Type B pancreatic cell (in vitro differentiated cells): ENCODE data around the gene CATSPERE. TPM values are rescaled to one million over a fixed set of nuclear protein-coding genes. Genes with fewer than 3 reads are reported as not detected.

Experiments
- DNase-seq: peaks from one replicate; pipeline ENCODE4 v3.0.0; 2021; ENCODE audit warnings: mixed read lengths; ENCODE audit not compliant: unreplicated experiment; ENCODE audit errors: extremely low spot score
- H3K27ac Mint-ChIP-seq: 2 replicates; pipeline ENCODE4 v1.8.0; 2021; ENCODE audit warnings: mild to moderate bottlenecking, mixed read lengths
- H3K27me3 Mint-ChIP-seq: 2 replicates; pipeline ENCODE4 v1.8.0; 2021; ENCODE audit warnings: mixed read lengths
- H3K36me3 Mint-ChIP-seq: 2 replicates; pipeline ENCODE4 v1.8.0; 2021; ENCODE audit warnings: mixed read lengths
- H3K4me1 Mint-ChIP-seq: one replicate; pipeline ENCODE4 v1.8.0; 2021; ENCODE audit warnings: mixed read lengths; ENCODE audit not compliant: unreplicated experiment
- H3K4me3 Mint-ChIP-seq: 2 replicates; pipeline ENCODE4 v1.8.0; 2021; ENCODE audit warnings: mild to moderate bottlenecking, mixed read lengths
- H3K9me3 Mint-ChIP-seq: 2 replicates; pipeline ENCODE4 v1.8.0; 2021; ENCODE audit warnings: mixed read lengths
- long read RNA-seq: library from polyadenylated mRNA; unstranded; transcript quantifications from one replicate; pipeline ENCODE4 v2.0.0, GENCODE V29; 2020
- total RNA-seq: library from RNA; stranded (reverse); gene quantifications from 2 replicates; pipeline ENCODE4 v1.2.1, GENCODE V29; 2021; ENCODE audit warnings: low replicate concordance
- TF ChIP-seq, protein P1 (sequence below): fragments of 200-600 bp; sonication (generic); conservative IDR thresholded peaks from 2 replicates; pipeline ENCODE4 v1.5.0; 2021; ENCODE audit warnings: antibody characterized with exemption, mild to moderate bottlenecking

CATSPERE gene, protein sequence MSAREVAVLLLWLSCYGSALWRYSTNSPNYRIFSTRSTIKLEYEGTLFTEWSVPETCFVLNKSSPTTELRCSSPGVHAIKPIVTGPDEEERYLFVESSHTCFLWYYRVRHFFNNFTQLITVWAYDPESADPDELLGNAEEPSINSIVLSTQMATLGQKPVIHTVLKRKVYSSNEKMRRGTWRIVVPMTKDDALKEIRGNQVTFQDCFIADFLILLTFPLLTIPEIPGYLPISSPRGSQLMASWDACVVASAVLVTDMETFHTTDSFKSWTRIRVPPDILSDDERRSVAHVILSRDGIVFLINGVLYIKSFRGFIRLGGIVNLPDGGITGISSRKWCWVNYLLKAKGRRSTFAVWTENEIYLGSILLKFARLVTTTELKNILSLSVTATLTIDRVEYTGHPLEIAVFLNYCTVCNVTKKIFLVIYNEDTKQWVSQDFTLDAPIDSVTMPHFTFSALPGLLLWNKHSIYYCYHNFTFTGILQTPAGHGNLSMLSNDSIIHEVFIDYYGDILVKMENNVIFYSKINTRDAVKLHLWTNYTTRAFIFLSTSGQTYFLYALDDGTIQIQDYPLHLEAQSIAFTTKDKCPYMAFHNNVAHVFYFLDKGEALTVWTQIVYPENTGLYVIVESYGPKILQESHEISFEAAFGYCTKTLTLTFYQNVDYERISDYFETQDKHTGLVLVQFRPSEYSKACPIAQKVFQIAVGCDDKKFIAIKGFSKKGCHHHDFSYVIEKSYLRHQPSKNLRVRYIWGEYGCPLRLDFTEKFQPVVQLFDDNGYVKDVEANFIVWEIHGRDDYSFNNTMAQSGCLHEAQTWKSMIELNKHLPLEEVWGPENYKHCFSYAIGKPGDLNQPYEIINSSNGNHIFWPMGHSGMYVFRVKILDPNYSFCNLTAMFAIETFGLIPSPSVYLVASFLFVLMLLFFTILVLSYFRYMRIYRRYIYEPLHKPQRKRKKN
- total RNA-seq: 0.50 and 1.1 TPM in 2 replicates
- long read RNA-seq, partial matches to known transcripts: 0 of 1 reads
- long read RNA-seq, other reads (novel, unspliced or antisense): 1 of 1 reads

DNA sequence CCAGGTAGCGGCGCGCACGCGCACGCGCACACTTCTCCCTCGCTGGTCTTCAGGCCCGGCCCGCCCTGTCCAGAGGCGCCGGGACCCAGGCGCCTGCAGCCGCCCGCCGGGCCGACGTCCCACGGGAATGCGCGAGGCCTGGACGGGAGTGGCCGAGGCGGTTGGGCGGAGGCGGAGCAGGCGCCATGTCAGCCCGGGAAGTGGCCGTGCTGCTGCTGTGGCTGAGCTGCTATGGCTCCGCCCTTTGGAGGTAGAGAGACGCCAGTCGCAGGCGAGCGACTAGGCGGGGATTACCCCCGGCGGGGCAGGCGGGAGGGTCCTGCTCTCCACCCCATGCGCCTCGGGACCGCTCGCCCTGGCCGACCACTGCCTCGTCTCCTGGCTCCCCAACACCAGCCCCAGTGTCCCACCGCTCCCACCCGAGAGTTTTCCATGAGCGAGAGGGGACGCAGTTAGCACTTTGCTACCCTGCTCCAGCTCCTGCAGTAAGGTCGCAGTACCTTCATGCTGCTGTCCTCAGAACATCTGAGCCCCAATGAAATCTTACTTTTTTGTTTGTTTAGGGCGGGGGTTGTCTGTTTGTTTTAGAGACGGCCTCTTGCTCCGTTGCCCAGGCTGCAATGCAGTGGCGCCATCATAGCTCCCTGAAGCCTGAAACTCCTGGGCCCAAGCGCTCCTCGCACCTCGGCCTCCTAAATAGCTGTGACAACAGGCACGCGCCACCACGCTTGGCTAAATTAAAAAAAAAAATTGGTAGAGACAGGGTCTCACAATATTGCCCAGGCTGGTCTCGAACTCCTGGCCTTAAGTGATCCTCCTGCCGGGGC is at the start of gene CATSPERE:
TSS of gene CATSPERE (plus strand) at position 29 of the 827 bp plus-strand sequence. CDS start at position 186, 157 bp downstream.
- H3K4me3 Mint-ChIP-seq: peak within 1 kb of the TSS; percentile 87
- H3K9me3 Mint-ChIP-seq: peaks cover 5% of the 10 kb centered on the region
- peaks cover 4% of the 10 kb centered on the region for H3K36me3 Mint-ChIP-seq
- peaks cover 4% of the 10 kb centered on the region for H3K4me1 Mint-ChIP-seq
- peak within 1 kb of the TSS; percentile 77 for H3K27ac Mint-ChIP-seq
- peak; percentile 89 for DNase-seq
- no peaks in the 10 kb centered on the region for H3K27me3 Mint-ChIP-seq
- TF ChIP-seq, protein P1, sequence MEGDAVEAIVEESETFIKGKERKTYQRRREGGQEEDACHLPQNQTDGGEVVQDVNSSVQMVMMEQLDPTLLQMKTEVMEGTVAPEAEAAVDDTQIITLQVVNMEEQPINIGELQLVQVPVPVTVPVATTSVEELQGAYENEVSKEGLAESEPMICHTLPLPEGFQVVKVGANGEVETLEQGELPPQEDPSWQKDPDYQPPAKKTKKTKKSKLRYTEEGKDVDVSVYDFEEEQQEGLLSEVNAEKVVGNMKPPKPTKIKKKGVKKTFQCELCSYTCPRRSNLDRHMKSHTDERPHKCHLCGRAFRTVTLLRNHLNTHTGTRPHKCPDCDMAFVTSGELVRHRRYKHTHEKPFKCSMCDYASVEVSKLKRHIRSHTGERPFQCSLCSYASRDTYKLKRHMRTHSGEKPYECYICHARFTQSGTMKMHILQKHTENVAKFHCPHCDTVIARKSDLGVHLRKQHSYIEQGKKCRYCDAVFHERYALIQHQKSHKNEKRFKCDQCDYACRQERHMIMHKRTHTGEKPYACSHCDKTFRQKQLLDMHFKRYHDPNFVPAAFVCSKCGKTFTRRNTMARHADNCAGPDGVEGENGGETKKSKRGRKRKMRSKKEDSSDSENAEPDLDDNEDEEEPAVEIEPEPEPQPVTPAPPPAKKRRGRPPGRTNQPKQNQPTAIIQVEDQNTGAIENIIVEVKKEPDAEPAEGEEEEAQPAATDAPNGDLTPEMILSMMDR: no peak

DNA sequence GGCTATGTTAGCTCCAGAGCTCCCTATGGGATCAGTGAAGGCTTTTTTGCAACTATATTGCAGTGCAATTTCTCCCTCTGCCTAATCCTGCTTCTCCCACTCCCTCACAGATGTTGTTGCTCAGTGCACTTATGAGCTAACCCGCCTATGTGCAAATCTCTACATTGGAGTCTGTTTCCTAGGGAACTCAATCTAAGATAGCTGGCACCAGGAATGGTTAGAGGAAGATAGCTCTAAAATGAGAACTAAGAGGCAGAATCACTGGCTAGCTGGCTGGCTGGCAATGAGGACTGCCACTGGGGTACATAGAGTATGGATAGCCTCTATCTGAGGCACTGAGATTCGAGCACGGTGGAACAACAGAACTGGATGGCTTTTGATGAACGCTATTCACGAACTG is 48.9 kb upstream of the CATSPERE start:
- H3K27me3 Mint-ChIP-seq: no peaks in the 10 kb centered on the region
- H3K4me3 Mint-ChIP-seq: no peak overlapping the region
- peaks cover 53% of the 10 kb centered on the region for H3K36me3 Mint-ChIP-seq
- TF ChIP-seq, protein P1: no peak
- DNase-seq: no peak
- no peaks in the 10 kb centered on the region for H3K9me3 Mint-ChIP-seq
- H3K27ac Mint-ChIP-seq: no peak overlapping the region
- no peaks in the 10 kb centered on the region for H3K4me1 Mint-ChIP-seq

DNA sequence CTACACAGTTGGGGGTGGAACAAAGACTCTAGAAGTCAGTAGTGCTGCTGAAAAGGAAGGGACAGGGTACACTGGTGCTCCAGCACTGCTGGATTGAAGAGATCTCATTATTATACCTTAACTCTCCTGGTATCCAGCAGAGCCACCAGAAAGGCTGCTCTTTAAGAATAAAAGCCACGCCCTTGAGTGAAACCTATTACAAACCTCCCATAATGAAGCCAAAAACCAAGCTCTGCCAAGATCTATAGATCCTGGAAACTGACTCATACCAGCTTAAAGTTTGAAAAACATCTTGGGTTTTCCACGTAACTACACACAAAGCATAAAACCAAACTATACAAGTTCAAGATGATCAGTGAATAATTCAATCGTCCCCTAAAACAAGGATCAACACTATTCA is 47.3 kb upstream of the CATSPERE start:
- H3K4me3 Mint-ChIP-seq: no peak overlapping the region
- H3K27ac Mint-ChIP-seq: no peak overlapping the region
- peaks cover 53% of the 10 kb centered on the region for H3K36me3 Mint-ChIP-seq
- no peaks in the 10 kb centered on the region for H3K27me3 Mint-ChIP-seq
- no peak for DNase-seq
- H3K9me3 Mint-ChIP-seq: no peaks in the 10 kb centered on the region
- H3K4me1 Mint-ChIP-seq: no peaks in the 10 kb centered on the region
- TF ChIP-seq, protein P1: no peak

DNA sequence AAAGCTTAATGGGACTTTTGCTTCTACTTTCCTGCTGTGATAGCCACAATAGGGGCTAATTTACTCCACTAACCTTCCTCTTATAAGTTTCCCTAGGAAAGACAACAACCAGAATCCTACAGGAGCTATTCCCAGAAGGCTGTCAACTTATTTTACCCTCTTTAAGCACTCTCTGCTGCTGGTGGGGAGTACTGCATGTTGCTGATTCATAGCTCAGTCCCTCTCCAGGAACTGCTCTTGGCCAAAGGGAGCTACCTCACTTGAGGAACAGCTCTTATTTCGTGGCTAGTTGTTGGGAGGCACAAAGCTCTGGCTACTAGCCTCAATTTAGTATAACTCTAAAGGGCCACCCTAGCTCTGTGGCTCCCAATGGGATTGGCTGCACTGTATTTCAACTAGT is 46.5 kb upstream of the CATSPERE start:
- TF ChIP-seq, protein P1: no peak
- no peaks in the 10 kb centered on the region for H3K9me3 Mint-ChIP-seq
- no peaks in the 10 kb centered on the region for H3K27me3 Mint-ChIP-seq
- no peak overlapping the region for H3K27ac Mint-ChIP-seq
- peaks cover 52% of the 10 kb centered on the region for H3K36me3 Mint-ChIP-seq
- DNase-seq: no peak
- no peaks in the 10 kb centered on the region for H3K4me1 Mint-ChIP-seq
- H3K4me3 Mint-ChIP-seq: no peak overlapping the region

DNA sequence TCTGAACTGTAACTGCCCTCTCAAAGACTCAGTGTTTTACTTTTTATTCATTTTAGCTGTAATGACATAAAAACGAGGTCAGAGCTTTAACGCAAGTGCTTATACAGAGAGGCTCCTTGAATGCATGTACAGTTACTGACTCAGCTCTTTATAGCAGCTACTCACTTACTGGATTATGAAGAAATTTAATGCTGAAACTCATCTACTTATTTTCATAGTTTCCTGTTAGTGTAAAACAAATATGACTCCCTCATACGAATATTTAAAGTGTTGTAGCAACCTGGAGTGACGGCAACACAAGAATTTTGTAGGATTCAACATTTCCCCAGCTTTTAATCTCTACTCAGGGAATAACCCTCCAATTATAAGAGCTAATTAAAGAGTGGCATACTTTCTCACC is 42.0 kb upstream of the CATSPERE start:
- TF ChIP-seq, protein P1: no peak
- no peaks in the 10 kb centered on the region for H3K27me3 Mint-ChIP-seq
- no peaks in the 10 kb centered on the region for H3K4me1 Mint-ChIP-seq
- H3K4me3 Mint-ChIP-seq: no peak overlapping the region
- no peaks in the 10 kb centered on the region for H3K9me3 Mint-ChIP-seq
- H3K36me3 Mint-ChIP-seq: peaks cover 35% of the 10 kb centered on the region
- H3K27ac Mint-ChIP-seq: no peak overlapping the region
- DNase-seq: no peak
